ENCODE measurements around the gene ACSF3. TPM values are rescaled to one million over a fixed set of nuclear protein-coding genes. Genes with fewer than 3 reads are reported as not detected.
"Not testable (repeated sequence)": the region's sequence is repeated elsewhere in the genome, so short reads cannot be mapped to it uniquely, and the experiment has no call there.

ACSF3 gene
- total RNA-seq, 2 donors from 2014 or later: 24.1 to 41.7 TPM

DNA sequence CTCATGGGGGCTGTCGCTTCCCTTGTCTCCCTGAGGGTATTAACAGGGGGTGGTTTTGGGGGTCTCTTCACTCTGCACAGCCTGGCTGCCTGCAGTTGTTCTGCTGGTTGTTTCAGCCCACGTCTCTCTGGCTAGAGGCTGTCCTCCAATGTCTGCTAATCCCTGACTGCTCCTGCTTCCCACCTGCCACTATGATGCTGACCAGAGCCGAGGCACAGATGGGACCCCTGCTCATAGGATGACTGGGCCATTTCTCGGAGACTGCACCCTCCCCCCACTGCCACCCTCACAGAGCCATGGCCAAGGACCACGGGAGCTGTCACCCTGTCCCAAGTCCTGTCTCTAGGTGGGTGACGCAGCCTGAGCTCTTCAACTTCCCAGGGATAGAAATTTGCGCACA, 1.6 kb upstream of the ACSF3 start:
- no peak overlapping the region for H3K4me3 ChIP-seq
- TF ChIP-seq, protein P1, sequence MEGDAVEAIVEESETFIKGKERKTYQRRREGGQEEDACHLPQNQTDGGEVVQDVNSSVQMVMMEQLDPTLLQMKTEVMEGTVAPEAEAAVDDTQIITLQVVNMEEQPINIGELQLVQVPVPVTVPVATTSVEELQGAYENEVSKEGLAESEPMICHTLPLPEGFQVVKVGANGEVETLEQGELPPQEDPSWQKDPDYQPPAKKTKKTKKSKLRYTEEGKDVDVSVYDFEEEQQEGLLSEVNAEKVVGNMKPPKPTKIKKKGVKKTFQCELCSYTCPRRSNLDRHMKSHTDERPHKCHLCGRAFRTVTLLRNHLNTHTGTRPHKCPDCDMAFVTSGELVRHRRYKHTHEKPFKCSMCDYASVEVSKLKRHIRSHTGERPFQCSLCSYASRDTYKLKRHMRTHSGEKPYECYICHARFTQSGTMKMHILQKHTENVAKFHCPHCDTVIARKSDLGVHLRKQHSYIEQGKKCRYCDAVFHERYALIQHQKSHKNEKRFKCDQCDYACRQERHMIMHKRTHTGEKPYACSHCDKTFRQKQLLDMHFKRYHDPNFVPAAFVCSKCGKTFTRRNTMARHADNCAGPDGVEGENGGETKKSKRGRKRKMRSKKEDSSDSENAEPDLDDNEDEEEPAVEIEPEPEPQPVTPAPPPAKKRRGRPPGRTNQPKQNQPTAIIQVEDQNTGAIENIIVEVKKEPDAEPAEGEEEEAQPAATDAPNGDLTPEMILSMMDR (IDR thresholded peaks at IDR 0.05): no peak
- H3K4me1 ChIP-seq (ENCODE audit: control insufficient read depth in 1 of 2, low read depth in 2 of 2): peaks cover 10 to 20% of the 10 kb centered on the region in 2 donors
- no peaks in the 10 kb centered on the region for H3K9me3 ChIP-seq
- no peaks in the 10 kb centered on the region for H3K27me3 ChIP-seq (replicated peaks; ENCODE audit: insufficient read depth)
- no peak for ATAC-seq (ENCODE audit: insufficient number of reproducible peaks, low FRiP score, low read depth)
- no peaks in the 10 kb centered on the region for H3K36me3 ChIP-seq
- H3K27ac ChIP-seq: no peak overlapping the region
- DNase-seq (ENCODE audit: low spot score): no peak

DNA sequence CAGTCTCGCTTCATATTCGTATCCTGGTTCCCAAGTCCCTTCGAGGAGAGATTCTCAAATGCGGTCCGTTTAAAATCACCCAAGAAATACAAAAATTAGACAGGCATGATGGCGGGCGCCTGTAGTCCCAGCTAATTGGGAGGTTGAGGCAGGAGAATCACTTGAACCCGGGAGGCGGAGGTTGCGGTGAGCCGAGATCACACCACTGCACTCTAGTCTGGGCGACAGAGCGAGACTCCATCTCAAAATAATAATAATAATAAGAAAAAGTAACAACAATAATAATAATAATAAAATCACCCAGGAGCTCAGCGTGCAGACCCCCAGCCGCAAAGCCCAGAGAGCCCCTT, 425 bp upstream of the ACSF3 start:
- H3K27ac ChIP-seq; ATAC-seq (ENCODE audit: insufficient number of reproducible peaks, low FRiP score, low read depth); H3K9me3 ChIP-seq; H3K27me3 ChIP-seq (replicated peaks; ENCODE audit: insufficient read depth); H3K36me3 ChIP-seq; DNase-seq (ENCODE audit: low spot score): not testable (repeated sequence)
- Histone ChIP-seq H3K4me1 (ENCODE audit: control insufficient read depth in 1 of 2, low read depth in 2 of 2) (peaks cover 10 to 20% of the 10 kb centered on the region in 2 donors), H3K4me3 (peak overlapping the region; percentile 96)

DNA sequence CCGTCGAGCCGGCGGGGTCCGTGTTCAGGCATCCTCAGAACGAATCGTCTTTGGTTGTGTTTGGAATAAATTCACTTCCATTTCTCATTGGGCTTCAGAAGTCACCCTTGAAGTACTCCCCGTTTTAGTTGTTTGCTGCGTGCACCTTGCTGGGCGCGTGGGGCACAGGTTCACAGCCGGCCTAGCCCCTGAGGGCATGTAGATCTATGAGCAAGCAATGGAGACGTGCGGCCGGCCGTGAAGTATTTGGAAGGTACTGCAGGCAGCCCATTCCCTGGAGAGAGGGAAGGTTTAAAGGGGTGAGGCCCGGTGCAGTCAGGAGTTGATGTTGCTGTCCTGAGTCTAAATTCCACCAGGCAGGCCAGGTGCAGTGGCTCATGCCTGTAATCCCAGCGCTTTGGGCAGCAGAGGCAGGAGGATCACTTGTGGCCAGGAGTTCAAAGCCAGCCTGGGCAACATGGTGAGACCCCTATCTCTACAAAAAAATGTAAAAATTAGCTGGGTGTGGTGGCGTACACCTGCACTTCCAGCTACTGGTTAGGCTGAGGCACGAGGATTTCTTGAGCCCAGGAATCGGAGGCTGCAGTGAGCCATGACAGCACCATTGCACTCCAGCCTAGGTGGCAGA, 714 bp downstream of the ACSF3 start:
- Histone ChIP-seq H3K36me3 (no peaks in the 10 kb centered on the region), H3K27me3 (replicated peaks; ENCODE audit: insufficient read depth) (no peaks in the 10 kb centered on the region), H3K4me3 (peak overlapping the region; percentile 96), H3K9me3 (no peaks in the 10 kb centered on the region), H3K27ac (peak overlapping the region; percentile 17 to 38), H3K4me1 (ENCODE audit: control insufficient read depth in 1 of 2, low read depth in 2 of 2) (peaks cover 10 to 20% of the 10 kb centered on the region in 2 donors)
- TF ChIP-seq, protein P1 (IDR thresholded peaks at IDR 0.05): no peak
- DNase-seq (ENCODE audit: low spot score) (no peak), ATAC-seq (ENCODE audit: insufficient number of reproducible peaks, low FRiP score, low read depth) (no peak)

- peak overlapping the region; percentile 96 for H3K4me3 ChIP-seq
- peaks cover 10 to 20% of the 10 kb centered on the region in 2 donors for H3K4me1 ChIP-seq (ENCODE audit: control insufficient read depth in 1 of 2, low read depth in 2 of 2)
- DNase-seq (ENCODE audit: low spot score) (no peak), ATAC-seq (ENCODE audit: insufficient number of reproducible peaks, low FRiP score, low read depth) (no peak)
- no peaks in the 10 kb centered on the region for H3K36me3 ChIP-seq
- H3K9me3 ChIP-seq: no peaks in the 10 kb centered on the region
- H3K27me3 ChIP-seq (replicated peaks; ENCODE audit: insufficient read depth): no peaks in the 10 kb centered on the region
- TF ChIP-seq, protein P1 (IDR thresholded peaks at IDR 0.05): no peak
- H3K27ac ChIP-seq: no peak overlapping the region
Measured at GRCh38 chr16:89094880-89095258, 1.2 kb downstream of the ACSF3 start.

DNA sequence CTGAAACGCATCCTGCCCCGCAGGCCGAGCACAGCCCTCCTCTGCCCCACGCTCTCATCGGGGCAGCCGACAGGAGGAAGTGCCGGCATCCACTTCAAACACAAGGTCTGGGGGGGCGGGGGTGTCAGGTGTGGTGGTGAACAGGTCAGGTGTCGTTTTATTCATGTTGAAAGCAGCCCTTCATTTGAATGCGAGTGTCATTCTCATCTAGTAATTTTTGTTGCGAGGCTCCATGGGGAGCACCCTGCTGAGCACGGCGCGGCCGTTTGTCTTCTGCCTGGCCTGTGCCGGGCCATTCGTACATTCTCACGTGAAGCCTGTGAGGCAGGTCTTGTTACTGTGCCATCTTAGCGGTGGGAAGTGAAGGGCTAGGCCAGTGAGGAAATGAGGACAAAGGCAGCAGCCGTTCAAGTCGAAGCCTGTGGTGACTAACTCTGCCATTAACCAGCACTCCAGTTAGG, 1.9 kb downstream of the ACSF3 start:
- H3K9me3 ChIP-seq: no peaks in the 10 kb centered on the region
- no peak overlapping the region for H3K4me3 ChIP-seq
- no peak for DNase-seq (ENCODE audit: low spot score)
- H3K27me3 ChIP-seq (replicated peaks; ENCODE audit: insufficient read depth): no peaks in the 10 kb centered on the region
- H3K36me3 ChIP-seq: no peaks in the 10 kb centered on the region
- H3K4me1 ChIP-seq (ENCODE audit: control insufficient read depth in 1 of 2, low read depth in 2 of 2): peaks cover 10 to 20% of the 10 kb centered on the region in 2 donors
- no peak overlapping the region for H3K27ac ChIP-seq
- no peak for ATAC-seq (ENCODE audit: insufficient number of reproducible peaks, low FRiP score, low read depth)
- TF ChIP-seq, protein P1 (IDR thresholded peaks at IDR 0.05): no peak

Data from thoracic aorta (tissue), 2 donors.